ENCODE data around the gene TFEB.
A peak's percentile ranks its signal among the peaks of the same experiment; 100 is the strongest.

The TFEB gene

DNA sequence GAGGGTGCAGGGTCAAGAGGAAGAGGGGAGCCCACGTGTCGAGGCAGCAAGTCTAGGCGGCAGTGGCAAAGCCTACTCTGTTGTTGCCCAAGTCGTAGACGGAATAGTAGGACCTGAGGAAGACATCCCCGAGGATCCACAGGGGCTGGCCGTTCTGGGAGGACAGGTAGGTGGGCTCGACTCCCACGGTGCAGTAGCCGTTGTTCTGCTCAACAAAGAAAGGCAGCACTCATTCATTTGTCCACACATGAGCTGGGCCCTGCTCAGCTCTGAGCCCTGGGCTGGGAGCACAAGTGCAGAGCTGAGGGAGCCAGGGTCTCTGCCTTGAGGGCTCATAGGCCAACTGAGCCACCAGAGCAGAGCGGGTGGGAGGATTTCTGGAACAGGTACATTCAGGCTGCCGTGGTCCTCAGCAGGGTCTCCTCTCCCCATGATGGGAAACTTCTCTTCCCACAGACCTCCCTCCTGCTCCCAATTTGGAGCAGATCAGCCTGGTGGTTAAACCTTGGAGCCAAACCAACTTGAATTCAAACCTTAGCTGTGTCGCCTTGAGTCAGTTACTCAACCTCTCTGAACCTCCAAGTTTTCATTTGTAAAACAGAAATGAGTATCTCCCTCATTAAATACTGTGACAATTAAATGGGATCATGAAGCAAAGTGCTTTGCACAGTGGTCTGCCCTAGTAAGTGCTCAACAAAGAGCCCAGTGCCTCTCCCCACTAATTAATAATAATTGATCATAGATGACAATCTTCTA is 1.6 kb upstream of the TFEB start:
- DNase-seq = no peak

DNA sequence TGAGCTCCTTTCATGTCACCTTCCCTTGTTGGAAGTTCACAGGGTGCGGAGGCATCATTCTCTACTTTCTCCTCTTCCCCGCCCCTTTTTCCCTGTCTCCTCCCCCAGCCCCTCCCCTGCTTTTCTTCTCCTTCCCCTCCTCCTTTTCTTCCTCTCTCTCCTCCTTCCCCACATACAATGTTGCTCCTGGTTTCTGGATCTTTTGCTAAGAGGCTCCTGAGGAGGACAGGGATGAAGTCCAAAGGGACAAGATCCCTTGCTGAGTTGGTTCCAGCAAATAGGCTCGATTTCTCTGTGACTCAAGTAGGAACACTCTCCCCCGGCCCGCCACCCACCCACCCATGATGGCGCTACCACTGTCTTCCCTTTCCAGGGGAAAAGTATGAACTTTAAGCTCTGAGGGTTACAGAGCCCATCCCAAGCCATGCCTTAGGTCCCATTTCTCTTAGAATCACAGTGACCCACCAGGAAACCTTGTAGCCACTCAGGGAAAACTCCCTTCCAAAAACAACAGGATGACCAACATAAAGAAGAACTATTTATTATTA is 852 bp upstream of the TFEB start:
- DNase-seq = no peak

DNA sequence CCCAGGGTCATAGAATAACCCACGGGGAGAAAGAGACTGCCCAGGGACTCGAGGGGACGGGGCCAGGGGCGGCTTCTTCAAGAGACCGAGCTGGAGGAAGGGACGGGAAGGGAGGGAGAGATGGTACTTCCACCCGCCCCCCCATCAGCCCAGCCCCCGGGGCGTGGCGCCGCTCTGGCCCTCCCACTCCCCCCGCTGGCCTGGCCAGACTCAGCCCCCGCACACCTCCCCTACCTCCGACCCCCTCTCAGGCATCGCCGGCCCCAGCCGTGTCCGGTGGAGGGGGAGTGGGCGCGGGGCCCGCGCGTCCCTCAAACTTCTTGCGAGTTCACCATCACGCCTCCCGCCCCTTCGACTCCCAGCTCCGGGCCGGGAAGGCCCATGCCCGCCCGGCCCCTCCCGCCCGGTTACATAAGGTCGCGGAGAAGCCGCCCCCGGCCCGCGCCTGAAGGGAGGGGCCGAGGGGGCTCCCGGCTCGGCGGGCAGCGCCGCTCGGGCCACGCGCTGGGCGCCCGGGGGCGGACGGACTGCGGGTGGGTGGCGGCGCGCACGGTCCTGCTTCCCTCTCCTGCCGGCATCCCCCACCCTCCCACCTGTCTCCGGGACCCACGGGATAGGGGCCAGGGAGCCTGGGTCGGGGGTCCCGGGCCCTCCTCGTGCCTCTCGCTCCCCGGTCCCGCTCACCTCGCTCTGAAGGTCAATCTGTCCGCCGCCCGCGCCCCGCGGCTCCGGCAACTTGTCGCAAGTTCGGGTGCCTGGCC is 562 bp downstream of the TFEB start:
- DNase-seq = peak; percentile 9 to 64

GRCh38 chr6:41733707-41734665 is 1.4 kb downstream of the TFEB start:
- peak; percentile 34 to 87 for DNase-seq

- no peak for DNase-seq
Measured at GRCh38 chr6:41733360-41733706, 2.1 kb downstream of the TFEB start.

GRCh38 chr6:41732591-41733359 is 2.6 kb downstream of the TFEB start:
- no peak for DNase-seq

- DNase-seq = no peak
Measured at GRCh38 chr6:41732149-41732548, 3.3 kb downstream of the TFEB start.

DNA sequence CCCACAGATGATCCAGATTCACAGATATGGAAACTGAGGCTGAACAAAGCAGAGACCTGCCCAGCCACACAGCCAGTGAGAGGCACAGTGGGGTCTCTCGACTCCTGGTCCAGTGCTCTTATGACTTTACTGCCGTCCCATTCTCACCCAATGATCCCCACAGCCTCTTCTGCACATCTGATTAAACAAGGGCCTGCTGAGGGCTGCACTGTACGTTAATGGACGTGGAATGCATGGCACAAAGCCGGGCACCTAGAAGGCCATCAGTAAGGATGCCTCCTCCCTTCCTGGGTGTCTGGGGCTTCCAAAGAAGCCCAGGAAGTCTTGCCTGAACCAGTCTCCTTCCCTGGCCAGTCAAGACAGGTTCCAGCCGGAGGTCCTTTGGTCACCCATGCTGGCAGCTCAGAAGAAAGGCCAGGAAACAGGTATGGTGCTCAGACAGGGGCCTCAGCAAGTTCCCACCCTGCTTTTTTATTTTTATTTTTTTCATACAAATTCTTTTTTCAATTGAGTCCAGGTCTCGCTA is 3.8 kb downstream of the TFEB start:
- no peak for DNase-seq

- DNase-seq = no peak
Measured at GRCh38 chr6:41730531-41731436, 4.6 kb downstream of the TFEB start.

DNA sequence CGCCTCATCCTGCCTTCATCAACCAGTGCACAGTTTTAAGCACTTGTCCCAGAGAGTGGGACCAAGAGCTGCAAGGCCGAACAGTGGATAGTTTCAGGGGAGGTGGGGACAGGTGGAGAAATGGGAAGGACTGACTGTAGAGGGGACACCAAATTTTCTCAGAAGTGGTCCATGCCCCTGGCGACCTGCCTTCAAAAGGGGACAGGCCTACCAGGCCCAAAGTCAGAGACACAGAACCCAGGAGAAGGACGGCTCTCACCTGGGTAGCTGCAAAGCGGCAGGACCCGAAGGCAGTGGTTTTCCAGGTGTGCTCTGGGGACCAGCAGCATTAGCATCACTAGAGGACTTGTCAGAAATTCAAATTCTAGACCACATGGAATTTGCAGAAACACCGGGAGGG is 5.8 kb downstream of the TFEB start:
- DNase-seq = peak; percentile 9 to 51

- no peak for DNase-seq
Measured at GRCh38 chr6:41728954-41729353, 6.5 kb downstream of the TFEB start.

DNA sequence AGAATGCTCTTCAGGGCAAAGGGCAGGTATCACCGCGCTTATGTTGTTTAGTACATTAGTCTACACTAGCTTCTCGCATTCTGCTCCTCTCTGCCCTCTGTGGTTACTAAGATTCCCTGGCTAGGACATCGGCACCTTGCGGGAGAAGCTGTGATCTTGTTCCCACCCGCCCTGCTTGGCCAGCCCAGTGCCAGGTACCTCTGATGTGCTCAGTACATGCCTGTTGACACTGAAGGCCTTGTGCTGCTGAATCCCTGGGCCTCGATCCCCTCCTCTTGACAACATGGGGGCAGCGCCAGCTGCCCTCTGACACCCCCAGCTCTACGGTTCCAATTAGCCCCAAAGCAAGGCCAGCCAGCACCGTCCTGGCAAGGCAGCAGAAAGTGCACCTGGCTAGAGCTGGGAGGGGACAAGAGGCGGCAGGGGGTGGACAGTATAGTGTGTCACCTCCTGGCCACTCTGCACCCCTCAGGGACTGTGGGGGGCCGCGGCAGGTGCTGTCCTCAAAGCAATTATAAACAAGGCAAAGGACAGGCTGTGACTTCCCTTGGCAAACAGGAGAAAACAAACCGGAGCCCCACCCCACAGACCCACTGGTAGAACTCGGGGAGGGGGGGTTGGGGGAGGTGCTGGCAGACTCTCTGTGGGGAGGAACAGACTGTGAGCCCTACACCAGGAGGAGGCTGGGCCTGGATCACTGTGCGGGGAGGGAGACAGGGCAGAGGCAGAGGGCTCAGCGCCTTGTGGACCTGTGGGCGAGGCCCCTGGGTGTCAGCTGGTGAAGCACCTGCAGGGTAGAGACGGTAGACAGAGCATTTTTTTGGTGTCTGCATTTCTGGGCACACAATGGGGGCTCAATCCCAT is 7.1 kb downstream of the TFEB start:
- no peak for DNase-seq

- no peak for DNase-seq
Measured at GRCh38 chr6:41727705-41728072, 7.7 kb downstream of the TFEB start.

- DNase-seq = no peak
Measured at GRCh38 chr6:41726876-41727275, 8.5 kb downstream of the TFEB start.

DNA sequence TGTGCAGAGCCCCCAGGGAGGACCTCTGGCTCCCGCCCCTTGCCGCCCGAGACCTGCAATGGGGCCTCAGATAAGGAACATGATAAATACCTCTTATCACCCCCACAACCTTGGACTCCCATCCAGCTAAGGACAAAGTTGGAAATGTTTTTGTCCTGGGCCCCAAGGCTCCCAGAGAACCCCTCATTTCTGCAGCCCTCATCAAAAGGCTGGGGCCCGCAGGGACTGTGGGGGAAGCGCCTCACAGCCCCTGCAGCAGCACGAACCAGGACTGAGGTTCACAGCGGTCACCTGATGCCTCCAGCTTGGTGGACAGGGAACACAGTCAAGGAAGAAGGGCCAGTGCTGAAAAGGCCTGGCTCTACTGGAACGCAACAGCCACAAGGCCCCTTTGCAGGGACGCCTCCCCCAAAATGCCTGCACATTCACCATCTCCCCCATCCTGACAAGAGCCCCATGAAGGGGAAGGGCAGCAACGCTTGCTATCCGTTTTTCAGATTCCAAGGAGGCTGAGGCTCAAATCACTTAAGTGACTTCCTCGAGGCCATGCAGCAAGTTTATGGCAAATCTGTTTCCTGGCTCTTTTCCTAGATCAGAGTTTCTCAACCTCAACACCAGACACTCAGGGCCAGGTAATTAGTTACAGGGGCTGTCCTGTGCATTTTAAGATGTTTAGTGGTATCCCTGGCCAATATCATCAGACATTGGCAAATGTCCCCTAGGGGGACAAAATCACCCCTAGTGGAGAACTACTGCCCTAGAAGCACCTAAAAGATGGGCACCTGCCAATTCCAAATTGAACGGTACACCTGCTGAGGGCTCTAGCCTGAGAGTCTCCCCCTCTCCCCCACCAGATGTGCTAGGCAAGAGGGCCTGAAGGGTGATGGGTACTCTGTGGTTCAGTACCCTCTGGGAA is 10.6 kb downstream of the TFEB start:
- DNase-seq = no peak

DNA sequence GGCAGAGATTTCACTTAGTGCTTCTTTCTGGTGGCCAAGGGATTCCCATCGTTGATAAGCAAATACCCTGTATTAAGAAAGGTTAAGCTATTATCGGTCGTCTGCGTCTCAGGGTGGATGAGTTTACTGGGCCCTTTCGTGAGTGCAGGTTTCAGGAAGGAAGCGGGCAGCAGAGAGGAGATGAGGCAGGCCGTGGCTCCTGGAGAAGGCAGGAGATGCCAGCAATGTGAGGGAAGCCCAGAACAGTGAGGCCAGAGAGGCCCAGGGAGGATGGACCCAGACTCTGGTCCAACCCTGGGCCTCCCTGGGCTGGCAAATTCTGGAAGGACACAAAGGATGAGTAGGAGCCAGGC is 11.2 kb downstream of the TFEB start:
- DNase-seq = no peak

DNA sequence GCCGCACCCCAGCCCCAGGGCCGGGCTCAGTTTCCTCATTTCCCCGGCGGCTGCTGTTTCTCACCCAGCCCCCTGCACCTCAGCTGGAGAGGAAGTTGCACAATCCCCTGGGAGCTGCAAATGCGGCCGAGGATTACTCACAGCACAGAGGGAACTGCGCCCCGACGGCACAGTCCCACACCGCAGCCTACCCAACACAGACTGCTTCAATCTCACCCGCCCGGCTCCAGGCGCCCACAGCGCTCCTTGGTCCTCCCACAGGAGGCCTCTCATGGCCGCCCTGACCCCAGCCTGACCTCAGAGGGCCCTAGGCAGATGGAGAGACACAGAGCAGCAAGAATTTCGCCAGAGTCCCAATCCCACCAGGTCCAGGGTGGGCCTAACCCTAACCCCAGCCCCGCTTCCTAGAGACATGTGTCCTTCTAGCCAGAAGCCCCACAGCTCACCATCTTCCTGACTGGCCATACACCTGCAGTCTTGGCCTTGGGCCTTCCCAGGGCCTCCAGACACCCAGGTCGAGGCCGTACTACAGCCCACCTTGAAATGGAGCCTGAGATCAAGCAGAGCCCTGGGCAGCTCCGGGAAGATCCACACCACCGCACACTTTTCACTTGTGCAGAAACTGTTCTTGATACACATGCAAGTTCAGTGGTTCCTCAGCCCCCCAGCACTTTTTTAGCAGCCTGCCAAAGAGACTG is 11.7 kb downstream of the TFEB start:
- DNase-seq = peak in 1 of 2 experiments; percentile 52

DNA sequence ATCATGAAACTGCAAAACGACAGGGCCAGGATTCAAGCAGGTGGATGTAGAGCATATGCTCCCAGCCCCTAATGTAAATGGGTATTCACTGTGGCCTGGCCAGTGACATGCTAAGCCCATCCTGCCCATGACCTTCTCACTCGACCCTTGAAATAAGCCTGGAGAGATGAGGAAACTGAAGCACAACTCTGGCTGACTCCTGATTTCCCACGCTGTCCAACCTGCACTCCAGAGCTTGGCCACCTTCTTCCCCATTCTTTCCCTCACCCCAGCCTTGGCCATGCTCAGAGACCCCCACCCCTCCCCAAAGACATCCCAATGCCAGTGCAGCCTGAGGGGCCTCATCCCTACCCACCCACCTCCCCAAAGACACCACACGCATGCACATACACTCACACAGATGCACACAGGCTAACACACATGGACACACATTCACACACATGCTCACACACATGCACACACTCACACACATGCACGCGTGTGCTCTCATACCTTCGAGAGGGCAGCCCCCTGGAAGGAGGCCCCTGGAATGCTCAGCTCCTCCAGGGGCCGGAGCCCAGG is 12.4 kb downstream of the TFEB start:
- no peak for DNase-seq
